ENCODE measurements around the gene EDN3.

DNA sequence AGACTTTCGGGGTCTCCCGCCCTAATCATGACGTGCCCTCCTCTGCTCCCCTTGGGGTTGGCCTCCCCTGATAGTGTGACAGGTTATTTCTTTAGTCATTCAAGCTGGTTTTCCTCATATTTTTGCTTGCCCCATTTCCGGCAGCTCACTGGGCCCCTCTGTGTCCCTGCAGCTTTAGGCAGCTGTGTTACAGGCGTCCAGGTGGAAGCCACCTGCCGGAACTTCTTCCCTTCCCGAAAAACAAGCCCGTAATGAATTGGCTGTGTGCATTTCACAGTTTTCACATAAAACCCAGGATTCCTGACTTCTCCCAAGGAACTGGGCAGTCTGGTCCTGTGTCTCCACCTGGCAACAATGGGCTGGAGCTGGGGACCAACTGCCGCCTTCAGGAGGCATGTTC is 52.6 kb downstream of the EDN3 start:
- TF ChIP-seq, protein P1, sequence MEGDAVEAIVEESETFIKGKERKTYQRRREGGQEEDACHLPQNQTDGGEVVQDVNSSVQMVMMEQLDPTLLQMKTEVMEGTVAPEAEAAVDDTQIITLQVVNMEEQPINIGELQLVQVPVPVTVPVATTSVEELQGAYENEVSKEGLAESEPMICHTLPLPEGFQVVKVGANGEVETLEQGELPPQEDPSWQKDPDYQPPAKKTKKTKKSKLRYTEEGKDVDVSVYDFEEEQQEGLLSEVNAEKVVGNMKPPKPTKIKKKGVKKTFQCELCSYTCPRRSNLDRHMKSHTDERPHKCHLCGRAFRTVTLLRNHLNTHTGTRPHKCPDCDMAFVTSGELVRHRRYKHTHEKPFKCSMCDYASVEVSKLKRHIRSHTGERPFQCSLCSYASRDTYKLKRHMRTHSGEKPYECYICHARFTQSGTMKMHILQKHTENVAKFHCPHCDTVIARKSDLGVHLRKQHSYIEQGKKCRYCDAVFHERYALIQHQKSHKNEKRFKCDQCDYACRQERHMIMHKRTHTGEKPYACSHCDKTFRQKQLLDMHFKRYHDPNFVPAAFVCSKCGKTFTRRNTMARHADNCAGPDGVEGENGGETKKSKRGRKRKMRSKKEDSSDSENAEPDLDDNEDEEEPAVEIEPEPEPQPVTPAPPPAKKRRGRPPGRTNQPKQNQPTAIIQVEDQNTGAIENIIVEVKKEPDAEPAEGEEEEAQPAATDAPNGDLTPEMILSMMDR (IDR thresholded peaks at IDR 0.05), result no peak
- no peak for TF ChIP-seq POLR2A (IDR thresholded peaks at IDR 0.05)

All from thyroid gland (tissue), 4 donors.